GM12878 (cell line): ENCODE results near the gene TTC23L. TPM values are rescaled to one million over a fixed set of nuclear protein-coding genes. Genes with fewer than 3 reads are reported as not detected.

Source experiments
- ATAC-seq: fragments of 200-7000 bp; cut with Tn5 transposase; 3 replicates; pipeline ENCODE4 v1.9.1; 2020; ENCODE audit warnings: mild to moderate bottlenecking, moderate library complexity
- BruUV-seq: library from RNA; stranded (reverse); fragments of 400-500 nt; replicated peaks from 2 replicates; lab custom pipeline; 2021; lab: Mats Ljungman, UMichigan
- CTCF ChIA-PET: fragments of 300-600 bp; sonication (Branson Sonifier 250); formaldehyde crosslinking; extraction: SDS; loops from one replicate; lab custom pipeline; 2021; ENCODE audit warnings: inconsistent platforms; lab: Yijun Ruan, JAX
- POLR2A ChIA-PET: fragments of 350-600 bp; formaldehyde crosslinking; extraction: SDS; loops from one replicate; lab custom pipeline; 2021; ENCODE audit warnings: inconsistent platforms; lab: Charles Lee
- RAD21 ChIA-PET: fragments of 300-600 bp; sonication (Branson Sonifier 250); formaldehyde crosslinking; loops from one replicate; lab custom pipeline; 2023; ENCODE audit warnings: antibody characterized with exemption; ENCODE audit not compliant: unreplicated experiment; lab: Charles Lee
- SMC1A ChIA-PET: fragments of 300-600 bp; sonication (Branson Sonifier 250); formaldehyde crosslinking; loops from one replicate; lab custom pipeline; 2023; ENCODE audit not compliant: unreplicated experiment, uncharacterized antibody; lab: Charles Lee
- DNase-seq: peaks from one replicate; pipeline ENCODE4 v3.0.0-alpha.2; 2011; ENCODE audit warnings: low read depth, low spot score
- FAIRE-seq: peaks from 3 replicates; lab custom pipeline; 2011; peaks lifted over from hg19 to GRCh38; lab: Jason Lieb, UNC
- H2AFZ ChIP-seq: 2 replicates; pipeline ENCODE4 v1.6.0; 2011; ENCODE audit warnings: low read depth, low read length, control low read depth; ENCODE audit not compliant: control insufficient read depth
- H3K27ac ChIP-seq: 2 replicates; pipeline ENCODE4 v1.5.1; 2011; ENCODE audit warnings: control low read depth; ENCODE audit not compliant: control insufficient read depth, insufficient read depth
- H3K27me3 ChIP-seq, 2 experiments: replicated peaks in 1 of 2; 2 replicates each; pipeline versions ENCODE4 v1.6.0 to v1.6.1; 2011; ENCODE audit warnings: low read length in 1 of 2; ENCODE audit not compliant: control insufficient read depth in 2 of 2, insufficient read depth in 2 of 2
- H3K36me3 ChIP-seq, 2 experiments: 2 replicates each; pipeline ENCODE4 v1.5.1; 2011; ENCODE audit warnings: low read length in 1 of 2; ENCODE audit not compliant: control insufficient read depth in 2 of 2, insufficient read depth in 2 of 2
- H3K4me1 ChIP-seq: 2 replicates; pipeline ENCODE4 v1.6.1; 2011; ENCODE audit warnings: mild to moderate bottlenecking, low read length, moderate library complexity, mixed read lengths; ENCODE audit not compliant: control insufficient read depth, insufficient read depth
- H3K4me2 ChIP-seq: 2 replicates; pipeline ENCODE4 v1.6.0; 2011; ENCODE audit warnings: control low read depth; ENCODE audit not compliant: control insufficient read depth, insufficient read depth
- H3K4me3 ChIP-seq: fragments of 200-600 bp; sonication (generic); 2 replicates; pipeline ENCODE4 v1.5.1; 2016
- H3K79me2 ChIP-seq: 2 replicates; pipeline ENCODE4 v1.6.0; 2011; ENCODE audit warnings: low read length; ENCODE audit not compliant: control insufficient read depth, insufficient read depth
- H3K9ac ChIP-seq: 2 replicates; pipeline ENCODE4 v1.8.0; 2011; ENCODE audit warnings: low read length, control low read depth, mixed read lengths; ENCODE audit not compliant: control insufficient read depth, insufficient read depth
- H3K9me3 ChIP-seq: replicated peaks from 3 replicates; pipeline ENCODE4 v1.5.1; 2011; ENCODE audit warnings: mild to moderate bottlenecking, low read length; ENCODE audit not compliant: control insufficient read depth, insufficient read depth
- H4K20me1 ChIP-seq: 2 replicates; pipeline ENCODE4 v1.6.0; 2011; ENCODE audit not compliant: control insufficient read depth, insufficient read depth
- ASH2L ChIP-seq: fragments of 300-600, 200-600 bp; sonication (generic); IDR thresholded peaks from 2 replicates; pipeline ENCODE4 v1.6.1; 2017; ENCODE audit warnings: low read depth, mild to moderate bottlenecking, borderline replicate concordance
- EZH2 ChIP-seq: IDR thresholded peaks from 2 replicates; pipeline ENCODE4 v1.6.1; 2012; ENCODE audit warnings: low read depth, mild to moderate bottlenecking, control low read depth, inconsistent platforms, low read length, borderline replicate concordance; ENCODE audit not compliant: control insufficient read depth
- NFYA ChIP-seq: IDR thresholded peaks from 2 replicates; pipeline ENCODE4 v1.6.1; 2011; ENCODE audit warnings: low read depth, mild to moderate bottlenecking, low read length, improper control_type of control experiment, borderline replicate concordance
- PKNOX1 ChIP-seq: fragments of 450-650 bp; IDR thresholded peaks from 2 replicates; pipeline ENCODE4 v1.6.1; 2016; ENCODE audit warnings: mild to moderate bottlenecking
- RBBP5 ChIP-seq: fragments of 200-600 bp; sonication (generic); conservative IDR thresholded peaks from 2 replicates; pipeline ENCODE4 v1.6.1; 2016
- SMAD1 ChIP-seq: fragments of 450-650 bp; IDR thresholded peaks from 2 replicates; pipeline ENCODE4 v1.6.1; 2018; ENCODE audit warnings: mild to moderate bottlenecking, low read depth; ENCODE audit not compliant: partially characterized antibody
- ZBED1 ChIP-seq: IDR thresholded peaks from 2 replicates; pipeline ENCODE4 v1.6.1; 2016; ENCODE audit warnings: borderline replicate concordance
- ZSCAN29 ChIP-seq: fragments of 450-650 bp; IDR thresholded peaks from 2 replicates; pipeline ENCODE4 v1.6.1; 2017; ENCODE audit warnings: mild to moderate bottlenecking, moderate library complexity
- WGBS: methylation state at CpG from one replicate; pipeline ENCODE4 v1.1.6; 2016; ENCODE audit warnings: low lambda C conversion rate; ENCODE audit not compliant: insufficient replicate concordance, insufficient coverage; ENCODE audit errors: missing lambda C conversion rate; 5-methylcytosine and 5-hydroxymethylcytosine counted together
- in situ Hi-C: fragments of 300-500 bp; cut with MboI; formaldehyde crosslinking; loops from 9 replicates; pipeline ENCODE4 v1.14.3; 2018; ENCODE audit warnings: mixed read lengths
- intact Hi-C: fragments of 100-400 bp; cut with micrococcal nuclease; formaldehyde crosslinking; loops from one replicate; pipeline ENCODE4 v1.14.2; 2022; ENCODE audit not compliant: unreplicated experiment
- polyA plus RNA-seq, 11 experiments: library from polyadenylated mRNA; depleted of rRNA in 4 of 11; unstranded in 6 of 11; stranded (reverse) in 5 of 11; fragments of >200 nt; fragmentation: Nextera tagmentation in 4 of 11; fragmentation: Illumina TruSeq in 1 of 11; extraction: Ambion mirVana in 4 of 11; extraction: Trizol in 1 of 11; gene quantifications; 1 replicate in 1 of 11; 2 replicates in 10 of 11; pipeline versions ENCODE4 v1.2.1 to v1.2.3, GENCODE V29; 2011 to 2016; ENCODE audit warnings: inconsistent platforms in 2 of 11, missing spikeins in 2 of 11, low read depth in 1 of 11
- total RNA-seq, 4 experiments: library from RNA; depleted of rRNA in 3 of 4; stranded (reverse); fragments of >200 nt in 3 of 4; fragmentation: Illumina TruSeq in 1 of 4; extraction: Trizol in 1 of 4; gene quantifications; 2 replicates each; pipeline versions ENCODE4 v1.2.1 to v1.2.3, GENCODE V29; 2013 to 2021

Gene TTC23L
- total and polyA plus RNA-seq, 10 of the 15 experiments (the other 5 are each of a cell fraction or from before 2014, with no cell fraction given): 0.09 to 0.34 TPM; not detected in 8

- TF ChIP-seq SMAD1 (no peak), ASH2L (no peak)
Observed at GRCh38 chr5:34857894-34858293, 18.9 kb downstream of the TTC23L start (continued).

- WGBS: 46% methylated on average over 2 of the region's 2 CpGs
- RAD21 ChIA-PET: no interaction called here
Observed at GRCh38 chr5:34858790-34859189, 19.8 kb downstream of the TTC23L start.

More at GRCh38 chr5:34858790-34859189, 19.8 kb downstream of the TTC23L start:
- Histone ChIP-seq H3K27me3 (no peaks in the 10 kb centered on the region), H3K4me3 (no peak overlapping the region), H3K79me2 (no peaks in the 10 kb centered on the region), H3K9ac (no peak overlapping the region), H3K9me3 (no peaks in the 10 kb centered on the region), H3K27ac (no peak overlapping the region), H4K20me1 (no peaks in the 10 kb centered on the region), H3K4me1 (peaks cover 6% of the 10 kb centered on the region), H3K36me3 (no peaks in the 10 kb centered on the region), H3K4me2 (no peak overlapping the region), H2AFZ (no peak overlapping the region)
- DNase-seq (no peak), FAIRE-seq (no peak), ATAC-seq (no peak)
- no TSS peak for BruUV-seq
- POLR2A ChIA-PET: no interaction called here
- TF ChIP-seq ZBED1: no peak
- TF ChIP-seq NFYA: no peak
- no peak for TF ChIP-seq ZSCAN29
- TF ChIP-seq RBBP5: no peak
- TF ChIP-seq EZH2: no peak
- no peak for TF ChIP-seq PKNOX1
- intact Hi-C loops (no loop called here), in situ Hi-C loops (loop anchor here (25.0 kb wide), 1 partner anchor 671 kb away; no protein-coding TSS in a partner anchor)
- SMC1A ChIA-PET: no interaction called here
- CTCF ChIA-PET: no interaction called here
